Subcutaneous adipose tissue (tissue), 4 donors: ENCODE measurements around the gene SCUBE2. TPM values are rescaled to one million over a fixed set of nuclear protein-coding genes. Genes with fewer than 3 reads are reported as not detected.

Source experiments
- small RNA-seq: library from RNA; depleted of rRNA; stranded (forward); fragments of <200 nt; gene quantifications from one replicate; pipeline ENCODE3, GENCODE V24; 2016
- total RNA-seq, 4 donors: library from RNA; depleted of rRNA; stranded (reverse); fragments of >200 nt; gene quantifications; one replicate each; pipeline ENCODE4 v1.1.0, GENCODE V29; 2016
- TF ChIP-seq, protein P1 (sequence below): fragments of 450-650 bp; IDR thresholded peaks from one replicate; pipeline ENCODE4 v1.5.1; 2016; ENCODE audit warnings: low read depth, mild to moderate bottlenecking, control low read depth, antibody characterized with exemption, moderate library complexity

The SCUBE2 gene
- total RNA-seq, 4 donors from 2014 or later: 16.6 to 55.2 (median 31.9) TPM

DNA sequence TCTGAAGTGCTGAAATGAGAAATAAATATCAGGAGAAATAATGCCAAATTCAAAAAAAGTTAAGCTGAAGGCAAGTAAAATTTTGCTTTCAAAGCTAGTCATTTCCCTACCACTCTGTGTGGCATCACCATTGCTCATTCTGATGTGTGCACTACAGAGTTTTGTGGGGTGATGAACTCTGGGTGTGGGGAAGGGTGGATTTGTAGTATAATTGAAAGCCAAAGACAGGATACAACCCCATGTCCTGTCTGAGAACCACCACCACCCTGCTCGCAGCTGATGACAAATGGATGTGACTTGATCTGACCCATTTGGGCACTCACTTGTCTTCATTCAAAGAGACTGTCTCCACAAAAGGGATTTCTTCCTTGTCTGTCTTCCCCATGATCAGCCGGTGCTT is 107.8 kb downstream of the SCUBE2 start:
- TF ChIP-seq, protein P1, sequence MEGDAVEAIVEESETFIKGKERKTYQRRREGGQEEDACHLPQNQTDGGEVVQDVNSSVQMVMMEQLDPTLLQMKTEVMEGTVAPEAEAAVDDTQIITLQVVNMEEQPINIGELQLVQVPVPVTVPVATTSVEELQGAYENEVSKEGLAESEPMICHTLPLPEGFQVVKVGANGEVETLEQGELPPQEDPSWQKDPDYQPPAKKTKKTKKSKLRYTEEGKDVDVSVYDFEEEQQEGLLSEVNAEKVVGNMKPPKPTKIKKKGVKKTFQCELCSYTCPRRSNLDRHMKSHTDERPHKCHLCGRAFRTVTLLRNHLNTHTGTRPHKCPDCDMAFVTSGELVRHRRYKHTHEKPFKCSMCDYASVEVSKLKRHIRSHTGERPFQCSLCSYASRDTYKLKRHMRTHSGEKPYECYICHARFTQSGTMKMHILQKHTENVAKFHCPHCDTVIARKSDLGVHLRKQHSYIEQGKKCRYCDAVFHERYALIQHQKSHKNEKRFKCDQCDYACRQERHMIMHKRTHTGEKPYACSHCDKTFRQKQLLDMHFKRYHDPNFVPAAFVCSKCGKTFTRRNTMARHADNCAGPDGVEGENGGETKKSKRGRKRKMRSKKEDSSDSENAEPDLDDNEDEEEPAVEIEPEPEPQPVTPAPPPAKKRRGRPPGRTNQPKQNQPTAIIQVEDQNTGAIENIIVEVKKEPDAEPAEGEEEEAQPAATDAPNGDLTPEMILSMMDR: no peak

DNA sequence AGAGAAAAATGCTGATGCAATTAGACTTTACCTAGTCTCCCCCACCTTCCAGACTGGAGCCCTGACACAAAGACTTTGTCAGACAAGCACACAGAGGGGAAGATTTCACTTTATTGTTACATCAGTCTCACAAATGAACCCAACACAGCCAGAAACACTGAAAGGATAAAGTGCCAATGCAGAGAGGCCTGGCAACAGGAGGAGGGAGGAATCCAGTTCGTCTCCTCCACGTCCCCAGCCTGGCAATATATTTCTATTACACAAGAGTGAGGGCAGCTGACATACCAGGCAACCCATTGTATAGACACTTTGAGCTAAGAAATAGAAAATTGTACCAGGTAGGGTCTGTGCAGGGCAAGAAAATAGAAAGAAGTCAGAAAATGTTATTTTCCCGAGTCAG is 110.9 kb downstream of the SCUBE2 start:
- TF ChIP-seq, protein P1: no peak

DNA sequence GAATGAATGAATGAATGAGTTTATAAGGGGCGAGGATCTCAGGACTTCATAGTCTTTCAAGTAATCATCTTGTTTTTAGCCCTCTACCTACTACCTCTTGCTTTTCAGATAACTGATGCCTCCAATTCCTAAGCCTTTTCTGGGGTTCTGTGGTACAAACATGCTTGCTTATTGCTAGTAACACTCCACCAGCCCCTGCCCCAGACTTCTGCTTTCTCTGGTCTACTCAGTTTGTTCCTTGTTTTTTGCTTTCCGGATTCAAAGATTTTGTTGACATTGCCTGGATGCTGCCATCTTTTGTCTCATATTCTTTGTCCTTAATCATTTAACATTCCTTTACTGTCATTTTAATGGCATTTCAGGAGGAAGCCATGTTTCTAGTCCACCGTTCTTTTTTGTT is 118.3 kb downstream of the SCUBE2 start:
- TF ChIP-seq, protein P1: no peak

DNA sequence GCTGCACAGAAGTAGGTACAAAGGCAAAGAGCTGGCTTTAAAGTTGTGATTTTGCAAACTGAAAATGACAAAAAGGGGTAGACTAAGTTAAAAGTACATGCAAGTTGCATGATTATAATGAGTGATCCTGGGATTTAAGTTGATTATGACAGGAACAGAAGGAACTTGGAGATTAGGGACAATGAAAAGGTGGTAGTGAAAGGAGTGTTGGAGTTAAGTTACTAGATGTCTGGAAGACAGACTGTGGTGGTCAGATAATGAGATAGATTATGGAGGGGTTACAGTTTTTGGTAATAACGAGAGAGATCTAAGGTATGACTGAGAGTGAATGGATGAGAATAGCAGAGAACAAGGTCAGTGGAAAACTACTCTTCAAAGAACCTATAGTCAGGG is 119.5 kb downstream of the SCUBE2 start:
- TF ChIP-seq, protein P1: no peak

DNA sequence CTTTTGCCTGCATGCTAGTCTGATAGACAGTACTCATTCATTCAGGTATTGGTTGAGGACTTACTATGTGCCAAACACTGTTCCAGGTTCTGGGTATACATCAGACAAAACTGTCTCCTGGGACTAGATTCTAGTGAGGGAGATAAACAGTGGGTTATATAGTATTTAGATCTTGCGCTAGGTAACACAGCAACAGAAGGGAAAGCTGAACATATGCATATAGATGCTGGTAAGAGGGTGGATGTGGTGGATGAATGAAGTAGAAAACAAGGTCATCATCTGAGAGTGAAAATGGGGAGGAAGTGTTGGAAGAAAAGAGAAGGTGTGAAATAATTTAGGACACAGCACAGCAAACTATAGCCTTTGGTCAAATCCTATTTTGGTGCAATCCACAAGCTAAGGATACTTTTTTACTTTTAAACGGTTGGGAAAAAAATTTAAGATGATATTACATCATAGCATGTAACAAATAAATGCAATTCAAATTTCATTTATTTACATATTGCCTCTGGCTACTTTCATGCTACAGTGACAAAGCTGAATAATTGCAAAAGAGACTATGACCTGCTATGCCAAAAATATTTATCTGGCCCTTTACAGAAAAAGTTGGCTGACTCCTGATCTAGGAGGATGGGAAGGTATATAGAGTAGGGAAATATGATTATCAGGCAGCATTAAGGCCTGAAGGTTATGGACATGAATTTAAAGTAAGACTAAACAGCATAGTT is 120.0 kb downstream of the SCUBE2 start:
- TF ChIP-seq, protein P1: no peak

Small RNA genes lying within 50 kb of the gene (small RNA-seq; reads per million reads assigned to genes)
- not detected for gene MIR5691

Other genes with a start within 250 kb of the SCUBE2 start
- 10 to 100 TPM in 3 of 4 donors, 1 to 10 TPM in 1; 3.6 to 23.5 (median 16.1) TPM for gene AKIP1, start 180.4 kb downstream of the SCUBE2 start, total RNA-seq
- gene C11orf16, start 158.7 kb downstream of the SCUBE2 start, total RNA-seq: not detected
- not detected for gene ASCL3, start 148.6 kb downstream of the SCUBE2 start, total RNA-seq
- 10 to 100 TPM; 37.1 to 56.8 (median 47.0) TPM for gene TMEM9B, start 127.2 kb downstream of the SCUBE2 start, total RNA-seq
- 10 to 100 TPM in 1 of 4 donors, 1 to 10 TPM in 1, under 1 TPM in 2; 0.38 to 19.7 (median 1.5) TPM for gene NRIP3, start 87.6 kb downstream of the SCUBE2 start, total RNA-seq
- gene DENND5A, start 173.8 kb upstream of the SCUBE2 start, total RNA-seq: 100 to 1,000 TPM; 107 to 132 (median 111) TPM
- gene TMEM41B, start 223.0 kb upstream of the SCUBE2 start, total RNA-seq: 10 to 100 TPM; 19.4 to 31.5 (median 28.4) TPM